Left lung (tissue), 10 donors: ENCODE data around the gene CNDP2. TPM values are rescaled to one million over a fixed set of nuclear protein-coding genes. Genes with fewer than 3 reads are reported as not detected.

Source experiments
- ATAC-seq: fragments of 200-7000 bp; cut with Tn5 transposase; one replicate; pipeline ENCODE4 v1.9.1; 2020; ENCODE audit warnings: moderate library complexity
- DNase-seq, 4 donors: peaks; one replicate each; pipeline ENCODE4 v3.0.0-alpha.2; 2013 to 2020
- H3K27ac ChIP-seq, 2 donors: fragments of 200-600 bp; sonication (generic) in 1 of 2; one replicate each; pipeline versions ENCODE4 v1.5.0 to v1.8.0; 2020 to 2021
- H3K27me3 ChIP-seq, 2 donors: fragments of 200-600 bp; sonication (generic) in 1 of 2; one replicate each; pipeline versions ENCODE4 v1.5.0 to v1.8.0; 2020 to 2021
- H3K36me3 ChIP-seq, 2 donors: fragments of 200-600 bp; sonication (generic) in 1 of 2; one replicate each; pipeline versions ENCODE4 v1.5.0 to v1.8.0; 2020 to 2021
- H3K4me1 ChIP-seq, 2 donors: fragments of 200-600 bp; one replicate each; pipeline ENCODE4 v1.8.0; 2021
- H3K4me3 ChIP-seq, 2 donors: fragments of 200-600 bp; sonication (generic) in 1 of 2; one replicate each; pipeline versions ENCODE4 v1.5.0 to v1.8.0; 2020 to 2021; ENCODE audit warnings: mild to moderate bottlenecking in 1 of 2
- H3K9me3 ChIP-seq, 2 donors: fragments of 200-600 bp; sonication (generic) in 1 of 2; one replicate each; pipeline versions ENCODE4 v1.5.0 to v1.8.0; 2020 to 2021
- CTCF ChIP-seq, 2 donors: fragments of 200-600 bp; sonication (generic) in 1 of 2; IDR thresholded peaks; one replicate each; pipeline versions ENCODE4 v1.5.0 to v1.8.0; 2021; ENCODE audit warnings: antibody characterized with exemption in 2 of 2
- intact Hi-C, 2 donors: fragments of 100-400 bp; cut with DNase I; formaldehyde crosslinking; loops; one replicate each; pipeline versions ENCODE4 v1.11.2 to v1.14.2; 2022
- polyA plus RNA-seq, 6 donors: library from polyadenylated mRNA; unstranded; fragments of 120-200 nt; gene quantifications; one replicate each; pipeline ENCODE4 v1.2.1, GENCODE V29; 2013; ENCODE audit not compliant: insufficient read length in 6 of 6
- total RNA-seq, 2 donors: library from RNA; stranded (reverse); fragmentation: NEBNext Ultra II Directional; extraction: Animal tissue kit (Norgen Biotek cat#: 25700); gene quantifications; one replicate each; pipeline ENCODE4 v1.2.1, GENCODE V29; 2021
- donor health status: DM: no; HTN: yes; CAD: no.
- donor health status: DM: no; HTN: no; CAD: no.

CNDP2 gene
- total and polyA plus RNA-seq, 8 donors: 108 to 301 (median 129) TPM

GRCh38 chr18:74512321-74513053 is 16.3 kb downstream of the CNDP2 start:
- DNase-seq (no peak), ATAC-seq (no peak)
- intact Hi-C loops: no loop called here
- H3K4me3 ChIP-seq: no peak overlapping the region
- no peaks in the 10 kb centered on the region for H3K4me1 ChIP-seq
- TF ChIP-seq CTCF (IDR thresholded peaks at IDR 0.05): no peak
- no peak overlapping the region for H3K27ac ChIP-seq
- H3K36me3 ChIP-seq: peaks cover 0 to 97% of the 10 kb centered on the region in 2 donors
- no peaks in the 10 kb centered on the region for H3K27me3 ChIP-seq
- H3K9me3 ChIP-seq: no peaks in the 10 kb centered on the region

- H3K4me3 ChIP-seq: no peak overlapping the region
- H3K27ac ChIP-seq: no peak overlapping the region
- intact Hi-C loops: no loop called here
- no peak for ATAC-seq
- peaks cover 0 to 97% of the 10 kb centered on the region in 2 donors for H3K36me3 ChIP-seq
- TF ChIP-seq CTCF (IDR thresholded peaks at IDR 0.05): no peak
- peak in 1 of 4 donors; percentile 58 for DNase-seq
- no peaks in the 10 kb centered on the region for H3K9me3 ChIP-seq
- H3K27me3 ChIP-seq: no peaks in the 10 kb centered on the region
- H3K4me1 ChIP-seq: no peaks in the 10 kb centered on the region
Measured at GRCh38 chr18:74513149-74513882, 17.2 kb downstream of the CNDP2 start.

- Histone ChIP-seq H3K27ac (no peak overlapping the region), H3K9me3 (no peaks in the 10 kb centered on the region), H3K4me3 (no peak overlapping the region), H3K36me3 (peaks cover 0 to 97% of the 10 kb centered on the region in 2 donors), H3K4me1 (no peaks in the 10 kb centered on the region), H3K27me3 (no peaks in the 10 kb centered on the region)
- ATAC-seq: no peak
- intact Hi-C loops: no loop called here
- no peak for DNase-seq
- no peak for TF ChIP-seq CTCF (IDR thresholded peaks at IDR 0.05)
Measured at GRCh38 chr18:74513883-74514205, 17.7 kb downstream of the CNDP2 start.

GRCh38 chr18:74514860-74515495 is 18.8 kb downstream of the CNDP2 start:
- H3K27me3 ChIP-seq: no peaks in the 10 kb centered on the region
- peaks cover 0 to 97% of the 10 kb centered on the region in 2 donors for H3K36me3 ChIP-seq
- DNase-seq: peak in 1 of 4 donors; percentile 58

More at GRCh38 chr18:74514860-74515495, 18.8 kb downstream of the CNDP2 start:
- no peak overlapping the region for H3K27ac ChIP-seq
- TF ChIP-seq CTCF (IDR thresholded peaks at IDR 0.05): no peak
- H3K9me3 ChIP-seq: no peaks in the 10 kb centered on the region
- no peaks in the 10 kb centered on the region for H3K4me1 ChIP-seq
- no peak for ATAC-seq
- H3K4me3 ChIP-seq: no peak overlapping the region
- intact Hi-C loops: no loop called here
